Measurements from ENCODE around the gene KIF18B.

DNA sequence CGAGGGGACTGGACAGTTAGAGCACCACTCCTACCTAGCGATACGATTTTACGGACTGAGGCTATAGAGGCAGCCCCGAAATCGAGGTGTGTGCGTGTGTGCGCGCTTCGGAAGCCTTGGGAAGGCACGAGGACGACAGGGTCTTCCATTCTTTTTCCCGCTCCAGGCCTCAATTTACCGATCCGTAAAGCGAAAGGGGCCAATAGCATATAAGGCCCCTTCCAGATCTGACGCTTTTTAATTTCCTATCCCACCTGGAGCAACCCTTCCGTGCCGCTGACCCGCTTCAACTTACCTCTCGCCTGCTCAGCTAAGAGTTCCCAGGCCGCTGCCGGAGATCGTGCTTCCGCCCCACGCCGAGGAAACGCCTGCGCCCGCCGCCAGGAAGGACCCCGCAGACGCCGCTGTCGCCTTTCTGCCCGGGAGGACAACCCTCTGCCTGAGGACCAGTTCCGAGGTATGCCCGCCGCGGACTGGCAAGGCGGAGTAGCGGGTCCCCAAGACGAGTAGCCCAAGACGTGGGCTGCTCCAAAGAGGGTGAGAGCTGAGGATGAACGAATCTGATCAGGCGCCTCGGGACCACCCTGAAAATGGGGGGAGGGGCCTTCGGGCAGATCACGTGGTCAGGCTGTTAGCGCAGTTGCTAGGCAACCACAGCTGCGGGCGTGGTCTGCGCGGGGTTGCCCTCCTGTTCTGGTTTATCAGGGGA lies 48.3 kb downstream of the KIF18B start, which contains the start of gene EFTUD2:
- no peak for TF ChIP-seq CTCF (conservative IDR thresholded peaks at IDR 0.05; ENCODE audit: low read length)
- TF ChIP-seq EZH2phosphoT487 (IDR thresholded peaks at IDR 0.05; ENCODE audit: borderline replicate concordance, low read depth, low read length) = no peak

All from OCI-LY7 (cell line).